ENCODE measurements around the gene ACP6. TPM values are rescaled to one million over a fixed set of nuclear protein-coding genes. Genes with fewer than 3 reads are reported as not detected.
A peak's percentile ranks its signal among the peaks of the same experiment; 100 is the strongest.

Gene ACP6
- total and polyA plus RNA-seq, 10 of the 15 experiments (the other 5 are each of a cell fraction or from before 2014, with no cell fraction given): 3.1 to 19.7 (median 9.4) TPM

- TF ChIP-seq IRF4 (IDR thresholded peaks at IDR 0.05; ENCODE audit: low read depth, low read length) (no peak), NR2C1 (IDR thresholded peaks at IDR 0.05) (0 out of 2 replicates have a peak, but pooled peaks have one; percentile 35), KDM1A (IDR thresholded peaks at IDR 0.05; ENCODE audit: borderline replicate concordance) (no peak), RELB (IDR thresholded peaks at IDR 0.05; ENCODE audit: low read depth) (peak; percentile 65), MLLT1 (IDR thresholded peaks at IDR 0.05) (0 out of 2 replicates have a peak, but pooled peaks have one; percentile 25), BMI1 (IDR thresholded peaks at IDR 0.05; ENCODE audit: borderline replicate concordance) (no peak)
Observed at GRCh38 chr1:147670319-147671001, at the start of gene ACP6 (continued).

- intact Hi-C loops (cut with micrococcal nuclease; ENCODE audit: unreplicated experiment): loop anchor here (10.0 kb wide), 1 partner anchor 175 kb away; no protein-coding TSS in a partner anchor
- ChIA-PET RAD21 (ENCODE audit: unreplicated experiment) (no interaction called here), SMC1A (ENCODE audit: uncharacterized antibody, unreplicated experiment) (no interaction called here), POLR2A (no interaction called here), CTCF (no interaction called here)
- H3K79me2 ChIP-seq (ENCODE audit: control insufficient read depth, insufficient read depth, low read length): no peaks in the 10 kb centered on the region
- no peaks in the 10 kb centered on the region for H3K36me3 ChIP-seq (ENCODE audit: control insufficient read depth in 2 of 2, insufficient read depth in 2 of 2, low read length in 1 of 2)
- H3K4me2 ChIP-seq (ENCODE audit: control insufficient read depth, insufficient read depth): no peak overlapping the region
- FAIRE-seq (no peak), ATAC-seq (no peak), DNase-seq (ENCODE audit: low read depth, low spot score) (no peak)
- H4K20me1 ChIP-seq (ENCODE audit: control insufficient read depth, insufficient read depth): no peaks in the 10 kb centered on the region
- TF ChIP-seq BRCA1 (IDR thresholded peaks at IDR 0.05; ENCODE audit: low read depth, low read length): no peak
- TF ChIP-seq MLLT1 (IDR thresholded peaks at IDR 0.05): no peak
- no peak for TF ChIP-seq PAX5 (IDR thresholded peaks at IDR 0.05; ENCODE audit: borderline replicate concordance, low read depth, low read length)
- no peak for TF ChIP-seq CUX1 (IDR thresholded peaks at IDR 0.05; ENCODE audit: insufficient replicate concordance, low read depth, low read length)
- no peak for TF ChIP-seq ETV6 (conservative IDR thresholded peaks at IDR 0.05 in 1 of 2, IDR thresholded peaks at IDR 0.05 in 1 of 2; ENCODE audit: borderline replicate concordance in 1 of 2, low read depth in 1 of 2)
- WGBS (ENCODE audit: insufficient coverage, insufficient replicate concordance, low lambda C conversion rate, missing lambda C conversion rate): 37% methylated on average over 7 of the region's 7 CpGs
- H3K27me3 ChIP-seq (replicated peaks in 1 of 2; ENCODE audit: control insufficient read depth in 2 of 2, insufficient read depth in 2 of 2, low read length in 1 of 2): no peaks in the 10 kb centered on the region; a peak in 1 of 4 replicates
- in situ Hi-C loops (cut with MboI): no loop called here
- no TSS peak for BruUV-seq (replicated peaks)
- H3K4me3 ChIP-seq: no peak overlapping the region
- H3K9me3 ChIP-seq (replicated peaks; ENCODE audit: control insufficient read depth, insufficient read depth, low read length): no peaks in the 10 kb centered on the region; the same call in 2 of the 3 replicates
- H3K9ac ChIP-seq (ENCODE audit: control insufficient read depth, insufficient read depth, low read length): no peak overlapping the region
- no peak overlapping the region for H2AFZ ChIP-seq (ENCODE audit: control insufficient read depth, low read depth, low read length)
- no peak overlapping the region for H3K27ac ChIP-seq (ENCODE audit: control insufficient read depth, insufficient read depth)
- H3K4me1 ChIP-seq (ENCODE audit: control insufficient read depth, insufficient read depth, low read length): no peaks in the 10 kb centered on the region
Observed at GRCh38 chr1:147719711-147720225, 49.4 kb upstream of the ACP6 start.
